Spinal cord (tissue), 10 donors: ENCODE results near the gene SYT17. TPM values are rescaled to one million over a fixed set of nuclear protein-coding genes. Genes with fewer than 3 reads are reported as not detected.

Experiments
- DNase-seq, 6 donors: peaks; one replicate each; pipeline versions ENCODE4 v3.0.0 to v3.0.0-alpha.2; 2013 to 2015; ENCODE audit warnings: low spot score in 6 of 6, low read depth in 4 of 6
- H3K27ac ChIP-seq: one replicate; pipeline ENCODE4 v1.5.1; 2013; ENCODE audit warnings: low read depth, low read length, control low read depth
- H3K27me3 ChIP-seq: one replicate; pipeline ENCODE4 v1.6.1; 2013; ENCODE audit warnings: low read length; ENCODE audit not compliant: control insufficient read depth, insufficient read depth
- H3K36me3 ChIP-seq: one replicate; pipeline ENCODE4 v1.6.1; 2013; ENCODE audit warnings: low read length; ENCODE audit not compliant: control insufficient read depth, insufficient read depth
- H3K4me1 ChIP-seq: one replicate; pipeline ENCODE4 v1.6.1; 2013; ENCODE audit warnings: low read length; ENCODE audit not compliant: control insufficient read depth, insufficient read depth
- H3K4me3 ChIP-seq: one replicate; pipeline ENCODE4 v1.5.1; 2013; ENCODE audit warnings: low read depth, low read length, control low read depth
- H3K9me3 ChIP-seq: one replicate; pipeline ENCODE4 v1.6.1; 2013; ENCODE audit warnings: low read length; ENCODE audit not compliant: control insufficient read depth, insufficient read depth
- WGBS: methylation state at CpG from one replicate; pipeline ENCODE4 v1.1.5; 2013; ENCODE audit warnings: missing lambda C conversion rate; ENCODE audit not compliant: insufficient coverage; 5-methylcytosine and 5-hydroxymethylcytosine counted together
- polyA plus RNA-seq, 2 donors: library from polyadenylated mRNA; unstranded; fragments of 120-200 nt; gene quantifications; one replicate each; pipeline ENCODE4 v1.2.1, GENCODE V29; 2013; ENCODE audit not compliant: insufficient read length in 2 of 2
- total RNA-seq, 2 donors: library from RNA; depleted of rRNA in 1 of 2; stranded (reverse); fragments of 120-200 nt in 1 of 2; fragments of >200 nt in 1 of 2; gene quantifications; one replicate each; pipeline versions ENCODE4 v1.2.3 to v1.2.4, GENCODE V29; 2013 to 2014
- donor health status: healthy.

The SYT17 gene
- total and polyA plus RNA-seq, 4 donors: 11.3 to 46.1 (median 24.3) TPM

DNA sequence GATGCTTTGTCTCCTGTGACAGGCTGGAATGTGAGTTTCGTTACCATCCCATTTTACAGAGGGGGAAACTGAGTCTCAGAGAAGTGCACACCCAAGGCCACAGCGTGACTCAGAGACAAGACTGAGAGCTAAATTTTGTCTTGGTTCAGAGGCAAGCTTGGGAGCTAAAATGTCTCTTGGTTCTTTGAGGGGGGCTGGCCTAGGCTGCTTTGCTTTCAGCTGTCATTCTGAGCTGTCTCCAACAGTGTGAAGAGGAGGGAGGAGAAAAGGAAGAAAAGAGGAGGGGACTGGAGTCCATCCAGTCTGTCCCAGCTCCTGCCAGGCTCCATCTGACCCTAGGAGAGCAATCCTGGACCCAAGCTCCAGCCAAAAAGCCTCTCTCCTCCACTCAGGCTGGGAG is 117.4 kb downstream of the SYT17 start, which contains the start of gene CLEC19A:
TSS of gene CLEC19A (plus strand) at position 301 of the 400 bp plus-strand sequence. CDS start 121 bp downstream, outside the sequence.
- no peak for DNase-seq
- no peaks in the 10 kb centered on the region for H3K27me3 ChIP-seq
- no peaks in the 10 kb centered on the region for H3K36me3 ChIP-seq
- no peak within 1 kb of the TSS for H3K4me3 ChIP-seq
- no peak within 1 kb of the TSS for H3K27ac ChIP-seq
- H3K9me3 ChIP-seq: no peaks in the 10 kb centered on the region
- H3K4me1 ChIP-seq: peaks cover 15% of the 10 kb centered on the region
- WGBS: 73% methylated on average over 1 of the region's 2 CpGs

DNA sequence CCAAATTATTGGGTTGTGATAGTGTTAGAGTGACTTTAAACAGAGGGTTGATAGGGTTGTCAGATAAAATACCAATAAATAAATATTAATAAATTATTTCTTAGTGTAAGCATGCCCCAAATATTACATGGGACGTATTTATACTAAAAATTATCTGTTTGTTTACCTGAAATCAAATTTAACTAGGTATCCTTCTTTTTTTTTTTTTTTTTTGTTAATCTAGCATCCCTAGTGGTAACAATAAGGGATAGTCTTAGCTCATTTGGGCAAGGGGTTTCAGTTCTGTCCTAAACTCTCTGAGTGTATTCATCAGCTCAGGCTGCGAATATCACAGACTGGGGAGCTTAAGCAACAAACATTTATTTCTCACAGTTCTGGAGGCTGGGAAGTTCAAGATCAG is 118.8 kb downstream of the SYT17 start:
- no peaks in the 10 kb centered on the region for H3K27me3 ChIP-seq
- WGBS: no CpG with 5 or more reads among the region's 2 CpGs
- H3K27ac ChIP-seq: no peak overlapping the region
- peaks cover 25% of the 10 kb centered on the region for H3K4me1 ChIP-seq
- no peak overlapping the region for H3K4me3 ChIP-seq
- H3K9me3 ChIP-seq: no peaks in the 10 kb centered on the region
- no peak for DNase-seq
- no peaks in the 10 kb centered on the region for H3K36me3 ChIP-seq

DNA sequence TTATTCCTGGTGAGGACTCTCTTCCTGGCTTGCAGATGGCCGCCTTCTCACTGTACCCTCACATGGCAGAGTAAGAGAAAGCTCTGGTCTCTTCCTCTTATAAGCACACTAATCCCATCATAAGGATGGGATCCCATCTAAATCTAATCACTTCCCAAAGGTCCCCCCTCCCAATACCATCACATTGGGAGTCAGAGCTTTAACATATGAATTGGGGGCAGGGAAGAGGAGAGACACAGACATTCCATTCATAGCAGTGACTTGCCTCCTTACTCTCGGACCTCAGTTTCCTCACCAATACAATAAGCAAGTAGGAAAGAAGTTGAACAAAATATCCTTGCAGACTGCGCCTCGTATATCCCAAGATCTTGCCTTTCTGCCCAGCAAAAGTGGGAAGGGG is 119.2 kb downstream of the SYT17 start:
- Histone ChIP-seq H3K27ac (no peak overlapping the region), H3K36me3 (no peaks in the 10 kb centered on the region), H3K9me3 (no peaks in the 10 kb centered on the region), H3K4me3 (no peak overlapping the region), H3K27me3 (no peaks in the 10 kb centered on the region), H3K4me1 (peaks cover 28% of the 10 kb centered on the region)
- 87% methylated on average over 3 of the region's 4 CpGs for WGBS
- DNase-seq: no peak

DNA sequence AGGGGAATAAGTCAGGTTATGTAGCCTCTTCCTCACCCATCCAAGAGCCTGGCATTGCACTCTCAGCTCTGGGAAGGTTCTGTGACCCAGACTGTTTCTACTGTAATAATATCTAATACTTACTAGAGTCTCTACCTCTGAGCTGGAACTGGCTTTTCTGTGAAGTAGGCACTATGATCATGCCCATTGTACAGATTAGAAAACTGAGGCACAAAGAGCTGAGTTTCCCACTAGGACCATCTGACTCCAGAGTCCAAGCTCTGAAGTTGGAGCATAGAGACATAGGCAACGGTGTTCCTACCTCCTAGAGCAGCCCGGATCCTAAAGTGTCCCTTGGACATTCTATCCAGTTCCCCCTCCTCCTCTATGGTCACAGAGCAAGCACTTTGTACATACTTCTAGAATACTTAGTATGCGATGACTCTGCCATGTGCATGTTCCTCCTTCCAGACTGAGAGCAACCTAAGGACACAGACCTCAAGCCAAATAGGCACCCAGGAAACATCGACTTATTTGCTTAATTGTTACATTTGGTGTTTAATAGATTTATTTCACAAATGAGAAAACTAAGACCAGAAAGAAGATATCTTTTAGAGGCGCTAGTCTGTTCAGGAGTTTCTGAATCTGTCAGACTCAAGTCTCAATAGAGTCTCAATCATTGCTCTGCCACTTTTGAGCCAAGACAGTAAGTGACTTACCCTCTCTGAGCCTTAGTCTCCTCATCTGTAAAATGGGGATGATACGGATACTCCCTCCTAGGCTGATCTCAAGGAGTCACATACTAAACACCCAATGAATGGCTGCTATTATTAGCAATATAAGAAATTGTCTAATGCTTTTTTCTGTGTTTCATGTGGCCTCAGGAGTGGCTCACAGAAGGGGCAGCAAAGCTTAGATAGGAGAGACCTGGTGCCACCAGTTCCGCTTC is 121.1 kb downstream of the SYT17 start:
- no peak for DNase-seq
- H3K4me3 ChIP-seq: no peak overlapping the region
- H3K36me3 ChIP-seq: no peaks in the 10 kb centered on the region
- peaks cover 28% of the 10 kb centered on the region for H3K4me1 ChIP-seq
- H3K27me3 ChIP-seq: no peaks in the 10 kb centered on the region
- H3K27ac ChIP-seq: peak overlapping the region; percentile 34
- H3K9me3 ChIP-seq: no peaks in the 10 kb centered on the region
- WGBS: 78% methylated on average over 3 of the region's 7 CpGs

DNA sequence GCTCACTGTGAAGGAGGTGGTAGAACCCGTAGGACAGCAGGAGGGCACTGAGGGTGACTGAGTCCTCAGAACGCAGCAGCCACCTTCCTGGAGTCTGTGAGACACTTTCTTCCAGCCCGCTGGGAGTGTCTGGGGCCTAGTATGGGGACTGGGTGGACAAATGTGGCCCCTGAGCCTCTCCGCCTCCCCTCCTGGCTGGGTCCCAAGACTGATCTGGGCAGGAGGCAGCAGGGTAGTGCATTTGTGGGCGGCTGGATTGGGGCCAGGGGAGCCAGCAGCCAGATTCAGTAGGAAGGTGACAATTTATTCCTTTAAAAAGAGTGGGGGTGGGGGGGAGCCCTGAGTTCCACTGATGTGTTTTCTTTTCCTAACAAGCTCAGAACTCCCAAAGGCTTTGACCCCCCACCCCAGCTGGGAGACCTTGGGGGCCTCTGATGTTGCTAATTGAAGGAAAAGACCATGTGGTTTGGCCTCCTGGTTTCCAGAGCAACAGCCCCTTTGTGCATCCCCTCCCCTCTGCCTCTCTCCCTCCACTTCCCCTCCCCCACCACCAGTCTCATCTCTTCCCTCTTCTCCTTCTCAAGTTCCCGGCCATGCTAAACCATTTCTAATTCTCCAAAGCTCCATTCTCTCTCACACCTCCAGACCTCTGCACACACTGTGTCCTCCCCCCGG is 121.9 kb downstream of the SYT17 start:
- Histone ChIP-seq H3K36me3 (no peaks in the 10 kb centered on the region), H3K4me3 (no peak overlapping the region), H3K9me3 (no peaks in the 10 kb centered on the region), H3K4me1 (peaks cover 28% of the 10 kb centered on the region), H3K27me3 (no peaks in the 10 kb centered on the region), H3K27ac (peak overlapping the region; percentile 34)
- WGBS: 17% methylated on average over 6 of the region's 7 CpGs
- DNase-seq: peak in 4 of 6 donors; percentile 48 to 91 (median 72)

DNA sequence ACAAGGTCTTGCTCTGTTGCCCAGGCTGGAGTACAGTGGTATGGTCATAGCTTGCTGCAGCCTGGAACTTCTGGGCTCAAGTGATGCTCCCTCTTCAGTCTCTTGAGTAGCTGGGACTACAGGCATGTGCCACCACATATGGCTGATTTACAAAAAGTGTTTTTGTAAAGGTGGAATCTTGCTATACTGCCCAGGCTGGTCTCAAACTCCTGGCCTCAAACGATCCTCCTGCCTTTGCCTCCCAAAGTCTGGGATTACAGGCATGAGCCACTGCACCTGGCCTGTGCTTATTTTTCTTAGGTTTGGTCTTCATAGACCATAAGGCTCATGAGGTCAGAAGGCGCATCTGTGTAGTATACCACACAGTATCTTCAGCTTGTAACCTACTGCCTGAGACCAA is 122.8 kb downstream of the SYT17 start:
- Histone ChIP-seq H3K4me1 (peaks cover 23% of the 10 kb centered on the region), H3K9me3 (no peaks in the 10 kb centered on the region), H3K4me3 (no peak overlapping the region), H3K27me3 (no peaks in the 10 kb centered on the region), H3K27ac (no peak overlapping the region), H3K36me3 (no peaks in the 10 kb centered on the region)
- 60% methylated on average over 1 of the region's 2 CpGs for WGBS
- DNase-seq: no peak

DNA sequence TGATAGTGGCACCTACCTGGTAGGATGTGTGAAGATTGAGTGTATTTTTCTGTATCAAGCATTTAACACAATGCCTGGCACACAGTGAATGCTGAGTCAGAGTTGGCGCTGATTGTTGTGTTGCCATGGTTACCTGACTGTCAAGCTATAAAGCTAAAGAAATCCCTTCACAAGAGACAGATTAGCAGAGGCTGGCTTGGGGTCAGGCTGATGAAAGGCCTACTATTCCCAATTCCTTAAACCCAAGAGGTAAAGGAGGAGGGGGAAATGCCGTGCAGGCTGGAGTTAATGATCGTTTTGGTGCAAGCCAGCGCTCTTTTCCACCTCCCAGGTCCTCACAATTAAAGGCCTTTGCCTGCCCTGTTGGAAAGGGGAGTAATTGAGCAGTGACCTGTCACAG is 123.4 kb downstream of the SYT17 start:
- no peaks in the 10 kb centered on the region for H3K36me3 ChIP-seq
- H3K27me3 ChIP-seq: no peaks in the 10 kb centered on the region
- H3K4me1 ChIP-seq: peaks cover 23% of the 10 kb centered on the region
- no peak overlapping the region for H3K27ac ChIP-seq
- no CpG with 5 or more reads among the region's 4 CpGs for WGBS
- no peak overlapping the region for H3K4me3 ChIP-seq
- H3K9me3 ChIP-seq: no peaks in the 10 kb centered on the region
- DNase-seq: peak in 5 of 6 donors; percentile 35 to 89 (median 66)

DNA sequence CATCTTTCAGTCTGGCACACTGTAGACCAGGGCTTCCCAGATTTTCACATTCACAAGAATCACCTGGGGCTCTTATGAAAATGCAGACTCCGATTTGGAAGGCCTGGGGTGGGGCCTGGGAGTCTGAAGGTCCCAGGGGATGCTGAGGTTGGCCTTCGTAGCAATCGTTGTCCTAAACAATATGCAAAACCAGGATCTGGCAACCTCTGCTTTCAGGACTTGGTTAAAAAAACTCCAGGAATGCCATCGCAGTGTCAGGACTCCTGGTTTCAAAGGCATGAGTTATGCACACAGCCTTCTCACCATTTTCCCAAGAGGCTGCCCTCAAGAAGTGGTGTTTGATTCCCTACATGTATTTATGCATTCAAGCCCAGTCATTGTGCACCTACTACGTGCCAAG is 124.1 kb downstream of the SYT17 start:
- no peak overlapping the region for H3K27ac ChIP-seq
- H3K9me3 ChIP-seq: no peaks in the 10 kb centered on the region
- 31% methylated on average over 4 of the region's 5 CpGs for WGBS

DNA sequence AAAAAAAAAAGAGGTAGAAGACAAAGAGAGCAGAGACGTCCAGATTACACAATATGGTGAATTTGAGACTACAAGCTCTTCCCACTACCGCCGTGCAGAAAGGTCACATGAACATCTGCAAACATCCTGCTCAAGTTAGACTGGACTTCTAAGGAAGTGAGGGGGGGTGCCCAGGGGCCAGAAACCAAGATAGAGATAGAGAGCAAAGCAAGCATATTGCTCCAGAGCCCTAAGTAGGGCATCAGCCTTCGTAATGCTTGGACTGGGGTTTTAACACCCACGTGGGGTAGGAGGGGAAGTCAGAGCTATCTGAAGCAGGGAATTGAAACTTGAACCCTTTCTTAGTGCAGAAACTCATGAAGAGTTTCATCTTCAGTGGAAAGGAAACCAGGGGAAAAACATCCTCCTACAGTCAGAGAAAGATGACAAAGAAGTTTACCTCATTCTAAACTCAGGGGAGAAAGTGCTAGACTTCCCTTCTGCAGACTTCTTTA is 126.2 kb downstream of the SYT17 start:
- H3K27me3 ChIP-seq: no peaks in the 10 kb centered on the region
- 59% methylated on average over 3 of the region's 5 CpGs for WGBS
- H3K4me3 ChIP-seq: no peak overlapping the region
- peaks cover 23% of the 10 kb centered on the region for H3K4me1 ChIP-seq
- no peaks in the 10 kb centered on the region for H3K9me3 ChIP-seq
- DNase-seq: peak in 1 of 6 donors; percentile 30
- H3K27ac ChIP-seq: no peak overlapping the region
- no peaks in the 10 kb centered on the region for H3K36me3 ChIP-seq

More for the DNA sequence above, 124.1 kb downstream of the SYT17 start:
- no peaks in the 10 kb centered on the region for H3K27me3 ChIP-seq
- H3K4me3 ChIP-seq: no peak overlapping the region
- DNase-seq: no peak
- no peaks in the 10 kb centered on the region for H3K36me3 ChIP-seq
- peaks cover 23% of the 10 kb centered on the region for H3K4me1 ChIP-seq
